Hepatocyte (in vitro differentiated cells): ENCODE data around the gene MT1E. TPM values are rescaled to one million over a fixed set of nuclear protein-coding genes. Genes with fewer than 3 reads are reported as not detected.

Experiments used
- DNase-seq: peaks from one replicate; pipeline ENCODE4 v3.0.0-alpha.2; 2016; ENCODE audit warnings: low spot score
- H2AFZ ChIP-seq: fragments of 200-600 bp; sonication (generic); 2 replicates; pipeline ENCODE4 v1.6.0; 2016; ENCODE audit warnings: antibody characterized with exemption, mild to moderate bottlenecking
- H3K27ac ChIP-seq: fragments of 200-600 bp; sonication (generic); 2 replicates; pipeline ENCODE4 v1.5.1; 2016; ENCODE audit warnings: mild to moderate bottlenecking
- H3K27me3 ChIP-seq: fragments of 200-600 bp; sonication (generic); 2 replicates; pipeline ENCODE4 v1.6.1; 2016
- H3K36me3 ChIP-seq: fragments of 200-600 bp; sonication (generic); replicated peaks from 2 replicates; pipeline ENCODE4 v1.5.1; 2016; ENCODE audit warnings: low read depth; ENCODE audit not compliant: insufficient read depth
- H3K4me1 ChIP-seq: fragments of 200-600 bp; sonication (generic); 2 replicates; pipeline ENCODE4 v1.5.1; 2016; ENCODE audit warnings: mild to moderate bottlenecking, moderate library complexity; ENCODE audit not compliant: insufficient read depth
- H3K4me2 ChIP-seq: fragments of 200-600 bp; sonication (generic); 2 replicates; pipeline ENCODE4 v1.6.0; 2016
- H3K4me3 ChIP-seq: fragments of 200-600 bp; sonication (generic); 2 replicates; pipeline ENCODE4 v1.5.1; 2016; ENCODE audit warnings: mild to moderate bottlenecking
- H3K79me2 ChIP-seq: fragments of 200-600 bp; sonication (generic); 2 replicates; pipeline ENCODE4 v1.6.0; 2017; ENCODE audit warnings: mild to moderate bottlenecking
- H3K9me2 ChIP-seq: fragments of 200-600 bp; sonication (generic); replicated peaks from 2 replicates; pipeline ENCODE4 v1.6.0; 2017; ENCODE audit warnings: mild to moderate bottlenecking; ENCODE audit not compliant: insufficient read depth
- H3K9me3 ChIP-seq: fragments of 200-600 bp; sonication (generic); 2 replicates; pipeline ENCODE4 v1.5.1; 2016; ENCODE audit warnings: low read depth, mild to moderate bottlenecking
- H4K20me1 ChIP-seq: fragments of 200-600 bp; sonication (generic); 2 replicates; pipeline ENCODE4 v1.6.0; 2016; ENCODE audit warnings: mild to moderate bottlenecking; ENCODE audit not compliant: insufficient read depth, poor library complexity, severe bottlenecking
- CTCF ChIP-seq: fragments of 200-600 bp; sonication (generic); IDR thresholded peaks from 2 replicates; pipeline ENCODE4 v1.5.1; 2016; ENCODE audit warnings: antibody characterized with exemption, mild to moderate bottlenecking; ENCODE audit not compliant: poor library complexity
- EZH2 ChIP-seq: fragments of 200-600 bp; sonication (generic); IDR thresholded peaks from 2 replicates; pipeline ENCODE4 v1.6.1; 2016; ENCODE audit warnings: antibody characterized with exemption, mild to moderate bottlenecking, borderline replicate concordance
- EZH2phosphoT487 ChIP-seq: fragments of 200-600 bp; sonication (generic); IDR thresholded peaks from one replicate; pipeline ENCODE4 v1.6.1; 2018; ENCODE audit warnings: antibody characterized with exemption, mild to moderate bottlenecking, low read depth, moderate library complexity; ENCODE audit not compliant: unreplicated experiment, severe bottlenecking
- WGBS: methylation state at CpG from one replicate; pipeline ENCODE4 v1.1.6; 2016; ENCODE audit warnings: low lambda C conversion rate; ENCODE audit errors: missing lambda C conversion rate; 5-methylcytosine and 5-hydroxymethylcytosine counted together
- polyA plus RNA-seq: library from polyadenylated mRNA; unstranded; fragments of >200 nt; fragmentation: Nextera tagmentation; extraction: Ambion mirVana; gene quantifications from 2 replicates; pipeline ENCODE4 v1.2.1, GENCODE V29; 2016
- total RNA-seq: library from RNA; depleted of rRNA; stranded (reverse); fragments of >200 nt; gene quantifications from 2 replicates; pipeline ENCODE4 v1.2.3, GENCODE V29; 2014

Gene MT1E
- total and polyA plus RNA-seq, 2 experiments from 2014 or later = 65.5 to 121 TPM

GRCh38 chr16:56629531-56629930 lies 4.0 kb downstream of the MT1E start:
- Histone ChIP-seq H3K36me3 (no peaks in the 10 kb centered on the region), H4K20me1 (no peaks in the 10 kb centered on the region), H3K4me2 (no peak overlapping the region), H3K9me2 (no peaks in the 10 kb centered on the region), H3K27ac (no peak overlapping the region), H2AFZ (no peak overlapping the region), H3K9me3 (no peaks in the 10 kb centered on the region), H3K79me2 (no peaks in the 10 kb centered on the region), H3K27me3 (peaks cover 78% of the 10 kb centered on the region), H3K4me3 (no peak overlapping the region), H3K4me1 (peaks cover 9% of the 10 kb centered on the region)
- no peak for DNase-seq
- no peak for TF ChIP-seq CTCF
- TF ChIP-seq EZH2phosphoT487 = no peak
- TF ChIP-seq EZH2 = no peak
- 44% methylated on average over 3 of the region's 3 CpGs for whole genome bisulfite sequencing

GRCh38 chr16:56630134-56630533 lies 4.6 kb downstream of the MT1E start:
- 75% methylated on average over 3 of the region's 3 CpGs for WGBS
- Histone ChIP-seq H3K9me3 (no peaks in the 10 kb centered on the region), H2AFZ (no peak overlapping the region), H3K4me1 (peaks cover 12% of the 10 kb centered on the region), H4K20me1 (no peaks in the 10 kb centered on the region), H3K4me3 (no peak overlapping the region), H3K27me3 (peaks cover 79% of the 10 kb centered on the region), H3K79me2 (no peaks in the 10 kb centered on the region), H3K9me2 (no peaks in the 10 kb centered on the region), H3K36me3 (no peaks in the 10 kb centered on the region), H3K4me2 (no peak overlapping the region), H3K27ac (no peak overlapping the region)
- TF ChIP-seq EZH2 (no peak), EZH2phosphoT487 (no peak), CTCF (no peak)
- no peak for DNase-seq

- H3K36me3 ChIP-seq = no peaks in the 10 kb centered on the region
- H3K79me2 ChIP-seq = no peaks in the 10 kb centered on the region
- H3K4me3 ChIP-seq = no peak overlapping the region
- peaks cover 13% of the 10 kb centered on the region for H3K4me1 ChIP-seq
- no peaks in the 10 kb centered on the region for H4K20me1 ChIP-seq
- no peak overlapping the region for H3K27ac ChIP-seq
- TF ChIP-seq EZH2phosphoT487 (peak; percentile 6), CTCF (no peak), EZH2 (peak; percentile 45)
- DNase-seq = no peak
- no peaks in the 10 kb centered on the region for H3K9me3 ChIP-seq
- no peaks in the 10 kb centered on the region for H3K9me2 ChIP-seq
- H3K27me3 ChIP-seq = peaks cover 82% of the 10 kb centered on the region
- no peak overlapping the region for H3K4me2 ChIP-seq
- H2AFZ ChIP-seq = no peak overlapping the region
- 57% methylated on average over 10 of the region's 10 CpGs for WGBS
These were observed 5.6 kb downstream of the MT1E start for GRCh38 chr16:56631197-56631596.

- H3K9me3 ChIP-seq = no peaks in the 10 kb centered on the region
- peak overlapping the region; percentile 28 for H2AFZ ChIP-seq
These were observed 6.2 kb downstream of the MT1E start for GRCh38 chr16:56631832-56632155.

More at GRCh38 chr16:56631832-56632155, 6.2 kb downstream of the MT1E start:
- no peak for DNase-seq
- no peaks in the 10 kb centered on the region for H3K9me2 ChIP-seq
- TF ChIP-seq EZH2 (no peak), EZH2phosphoT487 (peak; percentile 10)
- peaks cover 13% of the 10 kb centered on the region for H3K4me1 ChIP-seq
- H3K27ac ChIP-seq = no peak overlapping the region
- peaks cover 82% of the 10 kb centered on the region for H3K27me3 ChIP-seq
- WGBS = 17% methylated on average over 14 of the region's 14 CpGs
- H3K4me3 ChIP-seq = peak overlapping the region; percentile 39
- no peaks in the 10 kb centered on the region for H4K20me1 ChIP-seq
- H3K4me2 ChIP-seq = peak overlapping the region; percentile 89
- H3K79me2 ChIP-seq = no peaks in the 10 kb centered on the region
- no peaks in the 10 kb centered on the region for H3K36me3 ChIP-seq
